K562 (cell line): Measurements from ENCODE around the gene SRPK2. TPM values are rescaled to one million over a fixed set of nuclear protein-coding genes. Genes with fewer than 3 reads are reported as not detected.
A peak's percentile ranks its signal among the peaks of the same experiment; 100 is the strongest.

Experiments
- BRF1 ChIP-seq: IDR thresholded peaks from 3 replicates; pipeline ENCODE4 v1.6.1; 2011; ENCODE audit warnings: borderline replicate concordance, mild to moderate bottlenecking; ENCODE audit not compliant: insufficient read length; ENCODE audit errors: extremely low read depth
- CBX1 ChIP-seq: sonication (generic); IDR thresholded peaks from 2 replicates; pipeline ENCODE4 v1.6.1; 2016; ENCODE audit warnings: antibody characterized with exemption, low read depth, mild to moderate bottlenecking
- CHAMP1 ChIP-seq: fragments of 450-650 bp; IDR thresholded peaks from 2 replicates; pipeline ENCODE4 v1.6.1; 2016; ENCODE audit warnings: mild to moderate bottlenecking
- CHD1 ChIP-seq: fragments of 200-600 bp; sonication (generic); IDR thresholded peaks from one replicate; pipeline ENCODE4 v1.6.1; 2012; ENCODE audit warnings: mild to moderate bottlenecking, moderate library complexity, low read length, inconsistent platforms
- CTBP1 ChIP-seq: fragments of 450-650 bp; IDR thresholded peaks from 2 replicates; pipeline ENCODE4 v1.6.1; 2016; ENCODE audit warnings: borderline replicate concordance
- CTCF ChIP-seq, 3 experiments: IDR thresholded peaks in 2 of 3; conservative IDR thresholded peaks in 1 of 3; 2 replicates each; pipeline ENCODE4 v1.5.1; 2011 to 2012; ENCODE audit warnings: low read length in 3 of 3, mild to moderate bottlenecking in 3 of 3, control low read depth in 2 of 3, improper control_type of control experiment in 1 of 3, inconsistent platforms in 1 of 3, low read depth in 1 of 3, mixed read lengths in 1 of 3, moderate library complexity in 1 of 3; ENCODE audit not compliant: insufficient read depth in 2 of 3
- HMBOX1 ChIP-seq: sonication (generic); IDR thresholded peaks from 2 replicates; pipeline ENCODE4 v1.6.1; 2016
- HNRNPLL ChIP-seq: fragments of 200-400 bp; formaldehyde crosslinking; IDR thresholded peaks from 2 replicates; pipeline ENCODE4 v1.6.1; 2017; ENCODE audit warnings: low read length, low read depth, mild to moderate bottlenecking; ENCODE audit not compliant: poor library complexity, severe bottlenecking
- HNRNPUL1 ChIP-seq: fragments of 200-400 bp; formaldehyde crosslinking; IDR thresholded peaks from 2 replicates; pipeline ENCODE4 v1.6.1; 2017; ENCODE audit warnings: low read length
- MCM2 ChIP-seq: fragments of 450-650 bp; IDR thresholded peaks from 2 replicates; pipeline ENCODE4 v1.6.1; 2017; ENCODE audit warnings: low read depth, mild to moderate bottlenecking
- NFE2L1 ChIP-seq: fragments of 450-650 bp; IDR thresholded peaks from 2 replicates; pipeline ENCODE4 v1.6.1; 2016; ENCODE audit warnings: missing genetic modification characterization, low read depth, mild to moderate bottlenecking, missing compliant biosample characterization, moderate library complexity, borderline replicate concordance
- RBFOX2 ChIP-seq: fragments of 200-400 bp; formaldehyde crosslinking; IDR thresholded peaks from 2 replicates; pipeline ENCODE4 v1.6.1; 2017; ENCODE audit warnings: low read depth, mild to moderate bottlenecking, low read length, moderate library complexity
- RBM34 ChIP-seq: fragments of 200-400 bp; formaldehyde crosslinking; IDR thresholded peaks from 2 replicates; pipeline ENCODE4 v1.6.1; 2018; ENCODE audit warnings: low read length, borderline replicate concordance; ENCODE audit not compliant: insufficient read depth
- SIRT6 ChIP-seq: IDR thresholded peaks from one replicate; pipeline ENCODE4 v1.6.1; 2012; ENCODE audit warnings: low read depth, mild to moderate bottlenecking, control low read depth, inconsistent platforms, low read length, moderate library complexity
- SNIP1 ChIP-seq: fragments of 450-650 bp; IDR thresholded peaks from 2 replicates; pipeline ENCODE4 v1.7.1; 2017; ENCODE audit warnings: low read depth, mild to moderate bottlenecking
- TEAD4 ChIP-seq, 2 experiments: sonication (generic) in 1 of 2; formaldehyde crosslinking in 1 of 2; IDR thresholded peaks; 2 replicates each; pipeline versions ENCODE4 v1.6.1 to v1.8.0; 2012 to 2022; ENCODE audit warnings: borderline replicate concordance in 1 of 2, inconsistent platforms in 1 of 2, low read length in 1 of 2, mild to moderate bottlenecking in 1 of 2, missing genetic modification reagents in 1 of 2
- THRA ChIP-seq: fragments of 450-650 bp; IDR thresholded peaks from 2 replicates; pipeline ENCODE4 v1.6.1; 2017; ENCODE audit warnings: mild to moderate bottlenecking, moderate library complexity
- ZNF174 ChIP-seq: fragments of 250-450 bp; sonication (Bioruptor Pico); IDR thresholded peaks from 2 replicates; pipeline ENCODE4 v1.4.0; 2020; ENCODE audit warnings: mild to moderate bottlenecking
- polyA plus RNA-seq, 8 experiments: library from polyadenylated mRNA; depleted of rRNA in 4 of 8; stranded (reverse) in 5 of 8; unstranded in 3 of 8; fragments of >200 nt; fragmentation: Nextera tagmentation in 2 of 8; fragmentation: Illumina TruSeq in 1 of 8; extraction: Ambion mirVana in 2 of 8; extraction: Trizol in 1 of 8; gene quantifications; 2 replicates each; pipeline versions ENCODE4 v1.2.1 to v1.2.3, GENCODE V29; 2011 to 2014; ENCODE audit warnings: inconsistent platforms in 1 of 8, missing spikeins in 1 of 8
- total RNA-seq, 7 experiments: library from RNA; depleted of rRNA in 6 of 7; stranded (reverse); fragments of >200 nt in 6 of 7; fragmentation: Illumina TruSeq in 2 of 7; extraction: Trizol in 2 of 7; gene quantifications; 2 replicates each; pipeline versions ENCODE4 v1.2.1 to v1.2.3, GENCODE V29; 2011 to 2021; ENCODE audit warnings: low replicate concordance in 1 of 7

The SRPK2 gene
- total and polyA plus RNA-seq, 9 of the 15 experiments (the other 6 are each of a cell fraction or from before 2014, with no cell fraction given): 21.5 to 44.7 (median 33.3) TPM

GRCh38 chr7:105387508-105388355, 989 bp downstream of the SRPK2 start (continued):
- TF ChIP-seq CTCF (IDR thresholded peaks at IDR 0.05 in 2 of 3, conservative IDR thresholded peaks at IDR 0.05 in 1 of 3; ENCODE audit: insufficient read depth in 2 of 3, low read depth in 1 of 3, low read length in 3 of 3) (no peak), CHAMP1 (no peak), ZNF174 (no peak), SNIP1 (no peak), BRF1 (no peak), SIRT6 (no peak), THRA (no peak), HNRNPLL (peak; percentile 70), CHD1 (peak; percentile 86), NFE2L1 (tag) (no peak), RBFOX2 (peak; percentile 77), MCM2 (no peak), RBM34 (no peak), HMBOX1 (no peak), TEAD4 (IDR thresholded peaks at IDR 0.05; ENCODE audit: low read length) (no peak), TEAD4 (CRISPR knock-in tag; IDR thresholded peaks at IDR 0.05; ENCODE audit: borderline replicate concordance) (no peak; the same call in 1 of the 2 replicates), CBX1 (no peak), HNRNPUL1 (no peak), CTBP1 (peak; percentile 79; the same call in 1 of the 2 replicates)
